Vagina (tissue), 2 donors: ENCODE data around the gene ALB.

Experiments used
- POLR2A ChIP-seq, 2 donors: fragments of 450-650 bp; IDR thresholded peaks; one replicate each; pipeline ENCODE4 v1.6.1; 2017; ENCODE audit warnings: antibody characterized with exemption in 2 of 2, mild to moderate bottlenecking in 2 of 2, moderate library complexity in 2 of 2
- POLR2AphosphoS5 ChIP-seq, 2 donors: sonication (generic); formaldehyde crosslinking; IDR thresholded peaks; one replicate each; pipeline ENCODE4 v1.9.0; 2017; ENCODE audit warnings: antibody characterized with exemption in 2 of 2, mild to moderate bottlenecking in 2 of 2, low read depth in 1 of 2; ENCODE audit not compliant: insufficient read depth in 1 of 2
- TF ChIP-seq, protein P1 (sequence below), 3 experiments: fragments of 450-650 bp in 2 of 3; fragments of 200-600 bp in 1 of 3; sonication (generic) in 1 of 3; IDR thresholded peaks; one replicate each; pipeline ENCODE4 v1.5.1; 2017 to 2019; ENCODE audit warnings: antibody characterized with exemption in 3 of 3, mild to moderate bottlenecking in 2 of 3, moderate library complexity in 2 of 3

DNA sequence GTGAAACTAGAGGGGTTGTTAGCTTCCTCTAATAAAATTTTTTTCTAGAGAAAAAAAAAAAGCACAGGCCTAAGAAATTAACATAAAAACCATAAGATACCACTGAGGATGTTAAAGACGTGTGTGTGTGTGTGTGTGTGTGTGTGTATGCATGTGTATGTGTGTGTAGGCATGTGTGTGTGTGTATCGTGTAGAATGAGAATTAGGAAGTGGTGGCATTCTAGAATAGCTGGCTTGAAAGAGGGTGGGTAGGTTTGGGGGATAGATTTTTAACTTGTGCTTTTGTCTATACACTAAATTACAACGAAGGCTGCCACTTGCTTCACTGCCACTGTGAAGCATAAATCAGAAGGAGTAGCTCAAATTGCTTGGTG lies 54.9 kb downstream of the ALB start:
- TF ChIP-seq, protein P1, sequence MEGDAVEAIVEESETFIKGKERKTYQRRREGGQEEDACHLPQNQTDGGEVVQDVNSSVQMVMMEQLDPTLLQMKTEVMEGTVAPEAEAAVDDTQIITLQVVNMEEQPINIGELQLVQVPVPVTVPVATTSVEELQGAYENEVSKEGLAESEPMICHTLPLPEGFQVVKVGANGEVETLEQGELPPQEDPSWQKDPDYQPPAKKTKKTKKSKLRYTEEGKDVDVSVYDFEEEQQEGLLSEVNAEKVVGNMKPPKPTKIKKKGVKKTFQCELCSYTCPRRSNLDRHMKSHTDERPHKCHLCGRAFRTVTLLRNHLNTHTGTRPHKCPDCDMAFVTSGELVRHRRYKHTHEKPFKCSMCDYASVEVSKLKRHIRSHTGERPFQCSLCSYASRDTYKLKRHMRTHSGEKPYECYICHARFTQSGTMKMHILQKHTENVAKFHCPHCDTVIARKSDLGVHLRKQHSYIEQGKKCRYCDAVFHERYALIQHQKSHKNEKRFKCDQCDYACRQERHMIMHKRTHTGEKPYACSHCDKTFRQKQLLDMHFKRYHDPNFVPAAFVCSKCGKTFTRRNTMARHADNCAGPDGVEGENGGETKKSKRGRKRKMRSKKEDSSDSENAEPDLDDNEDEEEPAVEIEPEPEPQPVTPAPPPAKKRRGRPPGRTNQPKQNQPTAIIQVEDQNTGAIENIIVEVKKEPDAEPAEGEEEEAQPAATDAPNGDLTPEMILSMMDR (IDR thresholded peaks at IDR 0.05): no peak
- TF ChIP-seq POLR2A (IDR thresholded peaks at IDR 0.05): no peak
- no peak for TF ChIP-seq POLR2AphosphoS5 (IDR thresholded peaks at IDR 0.05; ENCODE audit: insufficient read depth in 1 of 2, low read depth in 1 of 2)
